OCI-LY1 (cell line): ENCODE measurements around the gene ASB10.

Experiments
- H2AFZ ChIP-seq: fragments of 200-600 bp; sonication (generic), shearing (Covaris generic); 2 replicates; pipeline ENCODE4 v1.6.0; 2014; ENCODE audit warnings: antibody characterized with exemption, mild to moderate bottlenecking, low read length
- H3F3A ChIP-seq: fragments of 200-600 bp; sonication (generic), shearing (Covaris generic); 2 replicates; pipeline ENCODE4 v1.6.0; 2014; ENCODE audit warnings: mild to moderate bottlenecking, antibody characterized with exemption, low read length, moderate library complexity; ENCODE audit not compliant: insufficient read depth
- H3K27ac ChIP-seq: fragments of 200-600 bp; sonication (generic); 2 replicates; pipeline ENCODE4 v1.5.1; 2014; ENCODE audit warnings: low read length, mixed run types, mild to moderate bottlenecking, low read depth; ENCODE audit not compliant: poor library complexity, severe bottlenecking
- H3K27me3 ChIP-seq: fragments of 200-600 bp; sonication (generic); 2 replicates; pipeline ENCODE4 v1.6.0; 2014; ENCODE audit warnings: antibody characterized with exemption, mild to moderate bottlenecking, low read length, moderate library complexity; ENCODE audit not compliant: insufficient read depth
- H3K36me3 ChIP-seq: fragments of 200-600 bp; sonication (generic); 2 replicates; pipeline ENCODE4 v1.6.1; 2014; ENCODE audit warnings: mild to moderate bottlenecking, antibody characterized with exemption, low read length, moderate library complexity, mixed read lengths; ENCODE audit not compliant: insufficient read depth
- H3K4me1 ChIP-seq: fragments of 200-600 bp; sonication (generic); 2 replicates; pipeline ENCODE4 v1.5.1; 2014; ENCODE audit warnings: mild to moderate bottlenecking, low read length, moderate library complexity; ENCODE audit not compliant: insufficient read depth, severe bottlenecking
- H3K4me2 ChIP-seq: fragments of 200-600 bp; sonication (generic), shearing (Covaris generic); 2 replicates; pipeline ENCODE4 v1.6.1; 2014; ENCODE audit warnings: low read length
- H3K4me3 ChIP-seq: fragments of 200-600 bp; sonication (generic); 2 replicates; pipeline ENCODE4 v1.5.1; 2014; ENCODE audit warnings: low read length, low read depth, mild to moderate bottlenecking, mixed read lengths; ENCODE audit not compliant: poor library complexity, severe bottlenecking
- H3K79me2 ChIP-seq: fragments of 200-600 bp; shearing (Covaris generic); 2 replicates; pipeline ENCODE4 v1.6.1; 2016; ENCODE audit warnings: mixed run types, low read length, mixed read lengths; ENCODE audit not compliant: insufficient read depth
- H3K9ac ChIP-seq: fragments of 200-600 bp; sonication (generic), shearing (Covaris generic); 2 replicates; pipeline ENCODE4 v1.6.1; 2014; ENCODE audit warnings: mild to moderate bottlenecking, low read length, mixed read lengths
- H3K9me2 ChIP-seq: fragments of 200-600 bp; sonication (generic), shearing (Covaris generic); 2 replicates; pipeline ENCODE4 v1.6.1; 2014; ENCODE audit warnings: low read depth, mild to moderate bottlenecking, low read length, mixed read lengths
- H3K9me3 ChIP-seq: fragments of 200-600 bp; shearing (Covaris generic); 2 replicates; pipeline ENCODE4 v1.6.1; 2014; ENCODE audit warnings: low read length, mixed read lengths
- H4K20me1 ChIP-seq: fragments of 200-600 bp; sonication (generic), shearing (Covaris generic); 2 replicates; pipeline ENCODE4 v1.6.0; 2016; ENCODE audit warnings: mild to moderate bottlenecking, low read length; ENCODE audit not compliant: insufficient read depth
- EZH2 ChIP-seq: fragments of 200-600 bp; sonication (generic), shearing (Covaris generic); IDR thresholded peaks from 2 replicates; pipeline ENCODE4 v1.8.0; 2017; ENCODE audit warnings: borderline replicate concordance, mixed run types, mild to moderate bottlenecking, antibody characterized with exemption, low read length, moderate library complexity, mixed read lengths
- TF ChIP-seq, protein P1 (sequence below): fragments of 200-600 bp; sonication (generic), shearing (Covaris generic); IDR thresholded peaks from 2 replicates; pipeline ENCODE4 v1.5.1; 2017; ENCODE audit warnings: mild to moderate bottlenecking, antibody characterized with exemption, low read length, moderate library complexity, mixed read lengths

ASB10 gene

DNA sequence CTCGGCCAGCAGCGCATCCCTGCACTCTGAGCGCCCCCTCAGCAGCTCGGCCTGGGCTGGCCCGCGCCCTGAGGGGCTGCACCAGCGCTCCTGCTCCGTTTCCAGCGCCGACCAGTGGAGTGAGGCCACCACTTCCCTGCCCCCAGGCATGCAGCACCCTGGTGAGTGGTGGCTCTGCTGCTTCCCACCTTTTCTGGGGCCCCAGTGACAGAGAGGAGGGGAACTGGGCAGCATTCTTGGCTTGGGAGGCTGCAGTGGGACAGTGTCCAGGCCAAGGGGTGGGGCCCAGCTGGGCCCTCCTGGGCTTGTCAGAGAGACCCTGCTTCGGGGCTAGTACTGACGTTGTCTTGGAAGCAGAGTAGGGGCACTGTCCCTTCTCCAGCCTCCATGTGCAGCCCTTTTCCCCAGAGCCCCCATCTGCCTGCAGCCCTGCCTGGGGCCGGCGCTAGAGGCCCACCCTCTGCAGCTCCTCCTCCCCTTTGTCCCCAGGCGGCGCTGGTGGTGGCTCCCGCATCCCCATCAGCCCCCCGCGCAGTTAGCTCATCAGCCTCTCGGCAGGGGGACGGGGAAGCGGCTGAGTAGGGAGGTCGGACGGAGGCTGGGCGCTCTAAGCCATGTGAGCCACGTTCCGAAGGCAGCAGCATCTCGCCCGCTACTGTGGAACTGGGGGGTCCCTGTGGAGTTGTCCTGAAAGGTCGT is 48.7 kb downstream of the ASB10 start:
- H3K27ac ChIP-seq = no peak overlapping the region
- no peaks in the 10 kb centered on the region for H3F3A ChIP-seq
- no peaks in the 10 kb centered on the region for H3K4me1 ChIP-seq
- no peak overlapping the region for H3K4me3 ChIP-seq
- H3K9me2 ChIP-seq = no peaks in the 10 kb centered on the region
- TF ChIP-seq EZH2 = no peak
- TF ChIP-seq, protein P1, sequence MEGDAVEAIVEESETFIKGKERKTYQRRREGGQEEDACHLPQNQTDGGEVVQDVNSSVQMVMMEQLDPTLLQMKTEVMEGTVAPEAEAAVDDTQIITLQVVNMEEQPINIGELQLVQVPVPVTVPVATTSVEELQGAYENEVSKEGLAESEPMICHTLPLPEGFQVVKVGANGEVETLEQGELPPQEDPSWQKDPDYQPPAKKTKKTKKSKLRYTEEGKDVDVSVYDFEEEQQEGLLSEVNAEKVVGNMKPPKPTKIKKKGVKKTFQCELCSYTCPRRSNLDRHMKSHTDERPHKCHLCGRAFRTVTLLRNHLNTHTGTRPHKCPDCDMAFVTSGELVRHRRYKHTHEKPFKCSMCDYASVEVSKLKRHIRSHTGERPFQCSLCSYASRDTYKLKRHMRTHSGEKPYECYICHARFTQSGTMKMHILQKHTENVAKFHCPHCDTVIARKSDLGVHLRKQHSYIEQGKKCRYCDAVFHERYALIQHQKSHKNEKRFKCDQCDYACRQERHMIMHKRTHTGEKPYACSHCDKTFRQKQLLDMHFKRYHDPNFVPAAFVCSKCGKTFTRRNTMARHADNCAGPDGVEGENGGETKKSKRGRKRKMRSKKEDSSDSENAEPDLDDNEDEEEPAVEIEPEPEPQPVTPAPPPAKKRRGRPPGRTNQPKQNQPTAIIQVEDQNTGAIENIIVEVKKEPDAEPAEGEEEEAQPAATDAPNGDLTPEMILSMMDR = no peak
- no peaks in the 10 kb centered on the region for H3K36me3 ChIP-seq
- H3K9me3 ChIP-seq = no peaks in the 10 kb centered on the region
- H3K4me2 ChIP-seq = no peak overlapping the region
- H3K27me3 ChIP-seq = no peaks in the 10 kb centered on the region
- no peak overlapping the region for H3K9ac ChIP-seq
- no peaks in the 10 kb centered on the region for H3K79me2 ChIP-seq
- no peaks in the 10 kb centered on the region for H4K20me1 ChIP-seq
- no peak overlapping the region for H2AFZ ChIP-seq

DNA sequence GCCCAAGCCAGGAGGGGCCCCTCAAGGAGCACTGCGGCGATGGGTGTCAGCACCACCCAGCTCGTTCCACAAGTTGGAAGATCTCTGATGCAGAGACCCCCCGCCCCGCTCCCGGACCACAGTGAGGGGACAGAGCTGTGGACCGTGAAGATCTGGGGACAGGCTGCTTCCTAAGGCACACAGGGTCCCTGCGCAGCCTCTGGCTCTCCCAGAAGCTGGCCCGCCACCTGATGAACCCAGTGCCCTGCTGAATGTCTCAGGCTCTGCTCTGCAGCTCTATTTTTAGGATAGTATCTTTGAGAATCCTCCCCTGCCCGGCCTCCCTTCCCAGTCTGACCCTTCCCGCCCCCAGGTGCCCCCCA is 49.3 kb downstream of the ASB10 start:
- Histone ChIP-seq H2AFZ (no peak overlapping the region), H3K36me3 (no peaks in the 10 kb centered on the region), H3K9me3 (no peaks in the 10 kb centered on the region), H3K4me3 (no peak overlapping the region), H3K9me2 (no peaks in the 10 kb centered on the region), H3K9ac (no peak overlapping the region), H4K20me1 (no peaks in the 10 kb centered on the region), H3K27me3 (no peaks in the 10 kb centered on the region; the same call in 1 of the 2 replicates), H3K27ac (no peak overlapping the region), H3F3A (no peaks in the 10 kb centered on the region), H3K4me1 (no peaks in the 10 kb centered on the region), H3K79me2 (no peaks in the 10 kb centered on the region), H3K4me2 (no peak overlapping the region)
- TF ChIP-seq, protein P1 = no peak
- no peak for TF ChIP-seq EZH2

DNA sequence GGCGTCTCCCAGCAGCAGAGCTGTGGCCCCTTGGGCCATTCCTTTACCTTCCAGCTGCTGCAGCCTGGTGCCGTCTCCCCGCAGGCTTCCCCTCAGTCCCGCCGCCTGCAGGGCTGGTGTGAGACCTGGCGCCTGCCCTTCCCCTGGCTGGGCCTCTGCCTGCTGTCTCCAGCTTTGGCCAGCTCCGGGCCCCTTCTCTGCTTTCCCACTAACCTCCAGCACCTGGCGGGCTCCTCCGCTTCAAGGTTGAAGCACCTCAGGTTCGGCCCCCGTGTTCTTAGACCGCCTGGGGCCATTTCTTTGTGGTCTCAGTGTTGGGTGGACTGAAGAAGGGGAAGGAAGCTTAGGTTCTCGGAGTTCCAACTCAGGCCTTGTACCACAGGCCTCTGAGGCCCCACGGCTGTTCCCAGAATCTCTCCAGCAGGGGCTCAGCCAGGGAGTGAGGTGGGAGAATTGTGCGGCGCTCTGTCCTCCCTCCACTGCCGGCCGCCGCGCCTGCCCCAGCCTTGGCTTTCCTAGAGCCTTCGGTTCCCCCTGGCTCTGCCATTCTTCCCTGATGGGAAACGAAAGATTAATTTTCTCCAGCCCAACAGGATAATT is 49.9 kb downstream of the ASB10 start:
- H3K9ac ChIP-seq = no peak overlapping the region
- no peak overlapping the region for H3K4me3 ChIP-seq
- no peaks in the 10 kb centered on the region for H3K9me2 ChIP-seq
- no peaks in the 10 kb centered on the region for H3K9me3 ChIP-seq
- no peak overlapping the region for H2AFZ ChIP-seq
- peaks cover 4% of the 10 kb centered on the region; the same call in 1 of the 2 replicates for H3K27me3 ChIP-seq
- no peaks in the 10 kb centered on the region for H4K20me1 ChIP-seq
- no peak for TF ChIP-seq EZH2
- TF ChIP-seq, protein P1 = no peak
- no peaks in the 10 kb centered on the region for H3F3A ChIP-seq
- no peaks in the 10 kb centered on the region for H3K36me3 ChIP-seq
- H3K4me1 ChIP-seq = no peaks in the 10 kb centered on the region
- H3K79me2 ChIP-seq = no peaks in the 10 kb centered on the region
- no peak overlapping the region for H3K4me2 ChIP-seq
- no peak overlapping the region for H3K27ac ChIP-seq
